Cardiac fibroblast (primary cell): ENCODE measurements around the gene EVI5L.
A peak's percentile ranks its signal among the peaks of the same experiment; 100 is the strongest.

Experiments used
- DNase-seq, 2 donors: peaks; one replicate each; pipeline versions ENCODE4 v3.0.0 to v3.0.0-alpha.2; 2010; ENCODE audit warnings: low read depth in 2 of 2
- H3K4me3 ChIP-seq, 2 donors: replicated peaks in 1 of 2; 1 replicate in 1 of 2; 2 replicates in 1 of 2; pipeline ENCODE4 v1.5.1; 2011; ENCODE audit warnings: low read depth in 2 of 2, low read length in 2 of 2, mild to moderate bottlenecking in 2 of 2, moderate library complexity in 1 of 2
- TF ChIP-seq, protein P1 (sequence below): IDR thresholded peaks from one replicate; pipeline ENCODE4 v1.5.1; 2011; ENCODE audit warnings: low read depth, mild to moderate bottlenecking, low read length, inconsistent platforms

EVI5L gene

DNA sequence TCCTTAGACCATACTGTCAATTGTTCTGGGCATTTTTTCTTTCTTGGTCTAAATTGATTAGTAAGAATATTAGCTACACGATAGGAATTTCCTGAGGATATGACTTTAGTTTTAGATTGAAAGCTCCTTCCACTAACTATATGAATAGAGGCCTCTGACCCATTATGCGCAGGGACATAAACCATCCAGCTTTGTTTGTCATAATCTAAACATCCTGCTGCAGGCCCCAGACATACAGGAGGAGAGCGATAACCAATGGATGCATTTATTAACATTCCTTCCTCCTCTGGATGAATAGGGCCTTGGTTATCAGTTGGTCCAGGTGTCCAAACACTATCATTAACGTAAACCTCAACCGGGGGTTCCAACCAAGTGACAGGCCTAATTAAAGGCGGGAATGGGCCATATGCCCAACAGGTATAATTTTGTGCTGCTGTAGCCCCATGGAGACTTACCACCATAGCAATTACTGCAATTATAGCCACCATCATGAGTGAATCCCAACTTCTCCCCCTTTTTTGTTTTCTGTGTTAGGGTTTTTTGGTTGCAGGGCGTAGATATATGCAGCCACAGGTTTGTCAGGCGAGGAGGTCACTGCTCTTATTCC is 34.4 kb upstream of the EVI5L start:
- DNase-seq = peak in 1 of 2 donors; percentile 34
- H3K4me3 ChIP-seq = no peak overlapping the region
- TF ChIP-seq, protein P1, sequence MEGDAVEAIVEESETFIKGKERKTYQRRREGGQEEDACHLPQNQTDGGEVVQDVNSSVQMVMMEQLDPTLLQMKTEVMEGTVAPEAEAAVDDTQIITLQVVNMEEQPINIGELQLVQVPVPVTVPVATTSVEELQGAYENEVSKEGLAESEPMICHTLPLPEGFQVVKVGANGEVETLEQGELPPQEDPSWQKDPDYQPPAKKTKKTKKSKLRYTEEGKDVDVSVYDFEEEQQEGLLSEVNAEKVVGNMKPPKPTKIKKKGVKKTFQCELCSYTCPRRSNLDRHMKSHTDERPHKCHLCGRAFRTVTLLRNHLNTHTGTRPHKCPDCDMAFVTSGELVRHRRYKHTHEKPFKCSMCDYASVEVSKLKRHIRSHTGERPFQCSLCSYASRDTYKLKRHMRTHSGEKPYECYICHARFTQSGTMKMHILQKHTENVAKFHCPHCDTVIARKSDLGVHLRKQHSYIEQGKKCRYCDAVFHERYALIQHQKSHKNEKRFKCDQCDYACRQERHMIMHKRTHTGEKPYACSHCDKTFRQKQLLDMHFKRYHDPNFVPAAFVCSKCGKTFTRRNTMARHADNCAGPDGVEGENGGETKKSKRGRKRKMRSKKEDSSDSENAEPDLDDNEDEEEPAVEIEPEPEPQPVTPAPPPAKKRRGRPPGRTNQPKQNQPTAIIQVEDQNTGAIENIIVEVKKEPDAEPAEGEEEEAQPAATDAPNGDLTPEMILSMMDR = no peak

DNA sequence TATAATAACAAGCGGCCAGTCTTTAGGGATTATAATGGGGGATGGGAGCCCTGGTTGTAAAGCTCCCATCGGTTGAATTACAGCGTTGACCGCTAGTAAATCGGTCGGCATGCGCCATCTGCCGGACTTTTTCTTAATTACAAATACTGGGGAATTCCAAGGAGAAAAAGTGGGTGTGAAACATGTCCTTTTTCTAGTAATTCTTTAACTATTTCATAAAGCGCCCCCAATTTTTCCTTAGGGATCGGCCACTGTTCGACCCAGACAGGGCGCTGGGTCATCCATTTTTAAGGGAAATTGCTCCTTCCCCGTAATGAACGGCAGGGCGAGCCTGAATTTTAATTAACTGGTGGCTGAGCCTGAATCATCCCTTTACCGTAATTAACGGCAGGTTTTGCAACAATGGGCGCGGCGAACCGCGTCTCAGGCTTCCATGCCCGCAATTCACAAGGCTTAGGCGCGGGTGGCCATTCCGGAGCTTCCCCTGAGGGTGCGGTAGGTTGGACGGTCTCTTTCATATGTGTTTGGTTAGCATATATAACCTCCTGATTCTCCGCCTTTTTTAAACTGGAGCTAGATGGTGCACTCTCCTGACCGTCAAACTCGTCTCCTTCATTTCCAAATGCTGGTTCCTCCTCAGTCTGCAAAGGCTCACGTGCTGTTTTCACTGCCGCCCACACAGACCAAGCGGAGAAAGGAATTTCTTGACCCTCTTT is 30.2 kb upstream of the EVI5L start:
- TF ChIP-seq, protein P1 = peak; percentile 52
- peak overlapping the region; percentile 13 to 32 for H3K4me3 ChIP-seq
- peak; percentile 76 to 87 for DNase-seq

DNA sequence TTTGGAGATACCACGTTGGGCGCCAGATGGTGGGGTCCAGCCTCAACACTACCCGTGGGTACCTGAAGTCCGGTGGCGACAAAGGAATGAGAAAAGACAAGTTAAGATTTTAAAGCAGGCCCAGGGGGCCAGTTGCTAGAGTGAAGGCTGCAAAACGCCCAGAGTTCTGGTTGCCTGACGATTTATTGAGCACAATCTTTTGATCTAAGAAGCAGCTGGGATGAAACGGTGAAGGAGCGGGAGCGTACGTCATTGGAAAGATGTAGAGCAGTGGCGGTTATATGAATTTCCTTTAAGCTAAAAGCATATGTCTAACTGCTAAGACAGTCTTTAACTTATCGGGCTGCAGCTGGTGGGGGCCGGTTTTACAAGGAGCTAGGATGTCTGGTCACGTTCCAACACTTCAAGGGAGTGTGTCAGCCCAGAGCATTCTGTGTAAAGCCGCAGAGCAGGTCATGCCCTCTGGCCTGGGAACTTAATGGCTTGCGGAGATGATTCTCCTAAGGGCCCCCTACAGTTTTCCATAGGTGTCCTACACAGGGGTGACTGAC is 28.9 kb upstream of the EVI5L start:
- TF ChIP-seq, protein P1 = no peak
- H3K4me3 ChIP-seq = no peak overlapping the region
- DNase-seq = no peak

DNA sequence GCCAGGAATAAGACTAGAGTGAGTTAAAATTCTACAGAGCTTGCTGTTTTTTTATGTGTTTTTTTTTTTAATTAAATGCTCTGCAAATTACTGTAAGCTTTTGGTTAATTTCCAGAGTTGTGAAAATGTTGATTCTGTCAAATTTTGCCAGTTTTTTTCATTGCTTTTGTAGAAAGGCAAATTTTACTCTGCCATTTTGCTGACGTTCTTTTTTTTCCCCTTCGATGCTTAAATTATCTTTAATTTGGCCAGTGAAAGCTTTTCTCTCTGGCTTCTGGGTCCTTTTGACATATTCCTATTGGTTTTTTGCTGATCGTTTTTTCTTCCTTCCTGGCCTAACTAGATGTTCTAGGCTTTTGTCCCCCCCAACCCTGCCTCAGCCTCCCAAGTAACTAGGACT is 23.8 kb upstream of the EVI5L start:
- no peak for DNase-seq
- TF ChIP-seq, protein P1 = no peak
- H3K4me3 ChIP-seq = no peak overlapping the region

DNA sequence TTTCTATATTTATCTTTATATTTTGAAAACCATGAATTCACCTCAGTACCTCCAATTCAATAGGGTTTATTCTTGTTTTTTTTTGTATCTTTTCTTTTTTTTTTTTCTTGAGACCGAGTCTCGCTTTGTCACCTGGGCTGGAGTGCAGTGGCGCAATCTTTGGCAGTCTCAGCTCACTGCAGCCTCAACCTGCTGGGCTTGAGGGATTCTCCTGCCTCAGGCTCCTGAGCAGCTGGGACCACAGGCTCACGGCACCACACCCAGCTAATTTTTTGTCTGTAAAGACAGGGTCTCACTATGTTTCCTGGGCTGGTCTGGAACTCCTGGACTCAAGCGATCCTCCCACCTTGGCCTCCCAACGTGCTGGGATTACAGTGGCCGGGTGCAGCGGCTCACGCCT is 23.1 kb upstream of the EVI5L start:
- H3K4me3 ChIP-seq = no peak overlapping the region
- no peak for DNase-seq
- TF ChIP-seq, protein P1 = no peak

DNA sequence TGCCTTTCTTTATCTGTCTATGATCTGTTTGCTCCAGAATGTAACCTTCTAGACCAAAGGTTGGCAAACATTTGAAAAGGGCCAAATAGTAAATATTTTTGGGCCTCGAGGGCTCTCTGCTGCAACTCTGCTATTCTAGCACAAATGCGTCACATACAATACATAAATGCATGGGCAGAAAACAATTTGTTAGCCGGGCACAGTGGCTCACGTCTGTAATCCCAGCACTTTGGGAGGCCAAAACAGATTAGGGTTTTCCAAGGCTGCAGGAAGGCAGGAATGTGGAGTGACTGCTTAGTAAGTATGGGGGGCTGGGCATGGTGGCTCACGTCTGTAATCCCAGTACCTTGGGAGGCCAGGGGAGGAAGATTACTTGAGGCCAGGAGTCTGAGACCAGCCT is 21.9 kb upstream of the EVI5L start:
- no peak for DNase-seq
- TF ChIP-seq, protein P1 = no peak
- H3K4me3 ChIP-seq = no peak overlapping the region
